GM19438 (cell line): ENCODE data around the gene RBMX2.
"Not testable (repeated sequence)": the region's sequence is repeated elsewhere in the genome, so short reads cannot be mapped to it uniquely, and the experiment has no call there.

Source experiments
- ATAC-seq: cut with Tn5 transposase; IDR thresholded peaks from one replicate; pipeline ENCODE4 v1.9.1; 2021; ENCODE audit warnings: low read depth; ENCODE audit not compliant: unreplicated experiment

Gene RBMX2, protein sequence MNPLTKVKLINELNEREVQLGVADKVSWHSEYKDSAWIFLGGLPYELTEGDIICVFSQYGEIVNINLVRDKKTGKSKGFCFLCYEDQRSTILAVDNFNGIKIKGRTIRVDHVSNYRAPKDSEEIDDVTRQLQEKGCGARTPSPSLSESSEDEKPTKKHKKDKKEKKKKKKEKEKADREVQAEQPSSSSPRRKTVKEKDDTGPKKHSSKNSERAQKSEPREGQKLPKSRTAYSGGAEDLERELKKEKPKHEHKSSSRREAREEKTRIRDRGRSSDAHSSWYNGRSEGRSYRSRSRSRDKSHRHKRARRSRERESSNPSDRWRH

GRCh38 chrX:130401415-130402207 is at the start of gene RBMX2:
Gene RBMX2, plus strand, starts transcription at chrX:130401987. Its CDS starts 46 bp downstream, at chrX:130402033.
- peak; percentile 88 for ATAC-seq

GRCh38 chrX:130352050-130352449 is 49.7 kb upstream of the RBMX2 start:
- ATAC-seq: not testable (repeated sequence)

DNA sequence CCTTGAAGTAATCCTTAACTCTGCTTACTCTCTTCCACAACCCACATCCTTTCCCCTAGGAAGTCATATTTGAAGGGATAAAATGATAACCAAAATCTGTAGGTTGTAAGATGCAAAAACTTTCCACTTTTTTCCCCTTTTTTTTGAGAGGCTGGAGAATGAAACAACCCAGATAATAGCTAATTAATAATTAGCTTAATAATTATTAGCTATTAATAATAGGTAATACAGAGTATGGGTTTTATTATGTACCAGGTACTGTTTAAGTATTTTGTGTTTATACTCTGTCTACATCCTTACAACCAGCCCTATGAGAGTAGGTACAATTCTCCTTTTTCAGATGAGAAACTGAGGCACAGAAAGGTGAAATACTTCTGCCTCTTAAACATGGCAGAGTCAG is 25.7 kb upstream of the RBMX2 start:
- no peak for ATAC-seq

- no peak for ATAC-seq
Measured at GRCh38 chrX:130378024-130378669, 23.6 kb upstream of the RBMX2 start.

GRCh38 chrX:130385520-130385919 is 16.3 kb upstream of the RBMX2 start, which contains the start of gene GPR119:
Gene GPR119, minus strand, starts transcription at chrX:130385674. Its CDS starts 227 bp downstream, at chrX:130385447.
- ATAC-seq: no peak

DNA sequence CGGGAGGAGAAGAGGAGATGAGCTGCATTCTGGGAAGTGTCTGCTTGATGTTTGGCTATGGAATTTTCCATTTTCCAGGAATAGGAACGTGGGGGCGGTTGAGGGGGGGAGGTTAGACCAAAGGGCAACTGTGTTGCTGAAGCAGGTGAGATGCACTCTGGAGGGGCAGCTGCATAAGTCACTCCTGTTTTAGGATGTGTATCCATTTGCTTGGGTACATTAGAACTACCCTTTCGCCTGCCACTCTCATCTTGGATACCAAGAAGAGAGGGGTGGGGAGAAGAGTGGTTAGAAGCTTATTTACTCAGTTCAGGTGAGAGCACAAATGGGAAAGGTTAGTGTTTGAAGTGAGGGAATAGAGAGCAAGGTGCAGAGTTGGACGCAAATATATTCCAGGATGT is 15.4 kb upstream of the RBMX2 start:
- no peak for ATAC-seq

GRCh38 chrX:130393451-130394074 is 8.2 kb upstream of the RBMX2 start:
- no peak for ATAC-seq

GRCh38 chrX:130395341-130395740 is 6.4 kb upstream of the RBMX2 start:
- ATAC-seq: no peak

DNA sequence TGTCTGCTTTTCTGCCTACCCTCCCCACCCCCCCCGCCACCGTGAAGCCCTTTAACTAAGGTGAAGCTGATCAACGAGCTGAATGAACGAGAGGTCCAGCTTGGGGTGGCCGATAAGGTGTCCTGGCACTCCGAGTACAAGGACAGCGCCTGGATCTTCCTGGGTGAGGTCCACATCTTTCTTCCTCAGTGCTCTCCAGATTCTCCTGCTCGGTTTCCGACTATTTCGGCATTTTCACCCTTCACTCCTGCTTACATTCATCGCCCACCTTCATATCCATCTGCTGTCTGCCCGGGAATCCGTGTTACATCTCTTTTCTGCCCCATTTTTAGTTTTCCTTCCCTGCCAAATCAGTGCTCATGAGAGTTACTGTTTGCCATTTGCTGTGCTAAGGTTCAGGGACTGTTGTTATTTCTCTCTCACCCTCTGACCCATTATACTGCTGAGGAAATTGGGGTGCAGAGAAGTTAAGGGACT is 459 bp downstream of the RBMX2 start:
- ATAC-seq: no peak

GRCh38 chrX:130413415-130413814 is 11.6 kb downstream of the RBMX2 start:
- no peak for ATAC-seq

GRCh38 chrX:130414800-130415199 is 13.0 kb downstream of the RBMX2 start:
- ATAC-seq: no peak

DNA sequence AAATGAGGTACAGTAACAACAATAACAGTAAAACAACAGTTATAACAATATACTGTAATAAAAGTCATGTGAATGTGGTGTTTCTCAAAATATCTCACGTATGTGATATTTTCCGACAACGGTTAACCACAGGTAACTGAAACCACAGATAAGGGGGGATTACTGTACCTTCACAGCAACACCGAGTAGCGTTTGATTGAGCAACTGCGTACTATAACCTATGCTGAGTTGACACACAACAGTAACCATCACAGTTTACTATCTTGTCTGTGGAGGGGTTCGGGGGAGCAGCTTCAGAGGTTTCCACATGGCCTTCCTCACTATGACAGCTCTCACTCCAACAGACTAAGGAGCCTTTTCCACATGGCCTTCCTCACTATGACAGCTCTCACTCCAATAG is 13.4 kb downstream of the RBMX2 start:
- ATAC-seq: no peak

DNA sequence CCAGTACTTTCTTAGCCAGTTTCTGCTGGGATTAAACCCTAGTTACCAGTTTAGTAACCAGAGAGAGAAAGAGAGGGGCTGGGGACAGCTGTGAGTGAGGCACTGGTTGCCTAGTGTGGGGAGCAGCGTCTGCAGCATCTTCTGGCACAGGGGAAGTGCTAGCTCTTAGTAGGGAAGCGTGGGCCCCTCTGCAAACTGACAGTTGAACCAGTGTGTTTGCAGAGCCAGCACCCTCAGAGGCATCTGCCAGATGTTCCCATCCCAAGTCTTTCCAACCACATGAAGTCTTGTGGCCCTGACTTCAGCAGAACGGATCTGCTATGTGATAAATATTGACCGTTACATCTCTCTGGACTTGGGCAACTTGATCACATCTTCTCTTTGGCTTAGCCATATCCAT is 15.0 kb downstream of the RBMX2 start:
- ATAC-seq: no peak

DNA sequence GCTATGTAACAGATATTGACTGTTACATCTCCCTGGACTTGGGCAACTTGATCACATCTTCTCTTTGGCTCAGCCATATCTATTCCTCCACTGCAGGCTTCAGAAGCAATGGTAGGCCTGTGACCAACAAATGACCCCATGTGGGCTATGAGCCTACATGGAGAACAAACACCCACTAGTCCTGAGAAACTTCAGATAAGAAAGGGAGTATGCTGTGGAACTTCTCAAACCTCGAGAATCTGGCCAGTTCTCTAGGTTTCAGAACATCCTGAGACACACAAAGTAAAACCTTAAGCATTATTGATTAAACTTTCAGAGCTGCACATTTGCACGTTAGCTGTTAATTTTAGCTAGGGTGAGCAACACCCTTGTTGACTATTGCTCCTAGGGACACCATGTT is 16.3 kb downstream of the RBMX2 start:
- no peak for ATAC-seq

DNA sequence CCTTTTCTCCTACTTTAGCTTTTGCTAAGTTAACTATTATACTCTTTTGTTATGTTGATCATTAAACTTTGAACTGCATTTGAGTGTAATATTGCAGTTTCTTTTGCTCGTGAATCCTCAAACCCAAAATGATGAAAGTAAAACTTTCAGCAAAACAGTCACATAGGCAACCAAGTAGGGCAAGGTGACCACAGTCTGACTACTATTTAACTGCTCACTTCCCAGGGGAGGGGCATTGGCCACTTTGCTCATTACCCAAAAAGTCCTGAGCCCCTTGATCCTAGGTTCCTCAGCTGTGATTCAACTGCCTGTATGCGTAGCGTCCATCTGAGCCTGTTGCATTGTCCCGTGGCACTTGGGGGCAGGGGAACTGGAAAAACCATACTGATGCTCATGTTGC is 17.0 kb downstream of the RBMX2 start:
- ATAC-seq: no peak

DNA sequence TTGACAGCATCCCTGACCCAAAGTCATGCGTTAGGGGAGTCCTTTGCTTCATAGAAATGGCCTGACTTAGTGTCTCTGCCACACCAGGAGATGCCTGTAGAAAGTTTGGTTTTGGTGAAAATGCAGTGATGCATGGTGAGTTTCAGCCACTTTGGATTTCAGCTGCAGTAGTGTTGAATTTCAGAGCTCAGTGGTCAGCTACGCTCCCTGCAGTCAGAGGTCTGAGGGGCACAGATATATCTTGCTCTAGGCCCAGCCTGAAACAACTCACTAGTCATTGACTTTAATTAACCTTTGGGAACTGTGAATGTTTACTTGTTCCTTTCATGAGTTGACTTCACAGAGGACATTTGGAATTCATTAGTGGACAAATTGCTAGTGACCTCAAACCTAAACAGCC is 17.5 kb downstream of the RBMX2 start:
- ATAC-seq: no peak

DNA sequence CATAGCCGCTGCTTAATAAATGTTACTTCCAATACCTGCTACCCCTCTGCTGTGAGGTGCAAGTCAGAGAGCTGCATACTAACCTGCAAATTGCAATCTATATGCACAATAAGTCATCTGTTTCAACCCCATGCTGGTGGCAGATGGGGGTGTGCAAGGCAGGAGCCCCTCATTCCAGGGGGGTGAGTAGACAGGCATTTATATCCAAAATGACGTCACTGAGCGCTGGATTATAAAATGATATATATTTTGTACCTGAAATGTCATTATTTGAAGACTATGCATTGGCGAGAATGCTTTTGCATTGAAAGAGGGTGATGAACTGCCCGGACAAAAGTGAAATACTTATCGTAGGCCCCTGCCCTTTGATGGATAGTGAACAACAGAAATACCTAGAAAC is 24.7 kb downstream of the RBMX2 start:
- no peak for ATAC-seq

DNA sequence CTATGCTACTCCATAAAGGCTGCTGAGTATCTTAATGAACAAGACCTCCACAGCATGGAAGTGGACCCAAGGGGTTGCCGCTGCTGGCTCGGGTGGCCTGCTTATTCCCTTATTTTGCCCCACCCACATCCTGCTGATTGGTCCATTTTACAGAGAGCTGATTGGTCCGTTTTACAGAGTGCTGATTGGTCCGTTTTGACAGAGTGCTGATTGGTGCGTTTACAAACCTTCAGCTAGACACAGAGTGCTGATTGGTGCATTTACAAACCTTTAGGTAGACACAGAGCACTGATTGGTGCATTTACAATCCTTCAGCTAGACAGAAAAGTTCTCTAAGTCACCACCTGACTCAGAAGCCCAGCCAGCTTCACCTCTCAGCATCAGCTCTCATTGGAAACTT is 27.4 kb downstream of the RBMX2 start:
- not testable (repeated sequence) for ATAC-seq

DNA sequence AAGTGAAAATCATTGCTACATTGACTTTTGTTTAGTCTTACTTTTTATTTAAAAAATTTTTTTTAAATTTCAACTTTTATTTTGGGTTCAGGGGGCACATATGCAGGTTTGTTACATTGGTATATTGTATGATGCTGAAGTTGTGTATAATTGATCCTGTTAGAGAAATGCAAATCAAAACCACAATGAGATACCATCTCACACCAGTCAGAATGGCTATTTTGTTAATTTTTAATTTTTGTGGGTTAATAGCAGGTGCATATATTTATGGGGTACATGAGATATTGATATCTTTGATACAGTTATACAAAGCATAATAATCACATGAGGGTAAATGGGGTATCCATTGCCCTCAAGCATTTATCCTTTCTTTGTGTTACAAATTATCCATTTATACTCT is 34.1 kb downstream of the RBMX2 start:
- no peak for ATAC-seq

DNA sequence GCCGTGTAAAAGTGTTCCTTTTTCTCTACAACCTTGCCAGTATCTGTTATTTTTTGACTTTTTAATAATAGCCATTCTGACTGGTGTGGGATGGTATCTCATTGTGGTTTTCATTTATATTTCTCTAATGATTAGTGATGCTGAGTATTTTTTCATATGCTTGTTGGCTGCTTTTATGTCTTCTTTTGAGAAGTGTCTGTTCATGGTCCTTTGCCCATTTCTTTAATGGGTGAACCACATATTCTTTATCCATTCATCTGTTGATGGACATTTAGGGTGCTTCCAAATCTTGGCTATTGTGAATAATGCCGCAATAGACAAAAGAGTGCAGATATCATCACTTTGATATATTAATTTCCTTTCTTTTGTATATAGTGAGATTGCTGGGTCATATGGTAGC is 36.2 kb downstream of the RBMX2 start:
- not testable (repeated sequence) for ATAC-seq

DNA sequence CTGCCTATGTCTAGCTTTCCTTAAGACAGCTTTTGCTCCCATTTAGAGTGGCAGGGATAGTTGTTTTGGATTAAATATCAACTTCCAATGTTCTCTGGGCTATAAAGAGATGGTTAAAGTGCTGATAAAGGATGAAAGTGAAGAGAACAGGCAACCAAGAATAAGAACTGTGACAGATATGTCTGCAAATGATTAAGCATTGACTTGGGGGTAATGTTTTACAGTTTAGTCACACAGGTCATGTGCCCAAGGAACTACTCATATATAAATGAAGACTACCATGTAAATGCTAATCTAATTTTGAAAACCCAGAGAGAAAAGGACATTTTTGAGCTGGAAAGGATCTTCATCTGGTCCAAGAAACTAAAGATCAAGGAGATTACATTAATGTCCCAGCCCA is 42.1 kb downstream of the RBMX2 start:
- ATAC-seq: no peak
